SHP77 (cell line): ENCODE results near the gene OR12D2.
"Not testable (repeated sequence)": the region's sequence is repeated elsewhere in the genome, so short reads cannot be mapped to it uniquely, and the experiment has no call there.

ENCODE experiments used
- DNase-seq, 2 experiments: peaks; one replicate each; lab custom pipeline; 2025; lab: John Stamatoyannopoulos, UW

OR12D2 gene, protein sequence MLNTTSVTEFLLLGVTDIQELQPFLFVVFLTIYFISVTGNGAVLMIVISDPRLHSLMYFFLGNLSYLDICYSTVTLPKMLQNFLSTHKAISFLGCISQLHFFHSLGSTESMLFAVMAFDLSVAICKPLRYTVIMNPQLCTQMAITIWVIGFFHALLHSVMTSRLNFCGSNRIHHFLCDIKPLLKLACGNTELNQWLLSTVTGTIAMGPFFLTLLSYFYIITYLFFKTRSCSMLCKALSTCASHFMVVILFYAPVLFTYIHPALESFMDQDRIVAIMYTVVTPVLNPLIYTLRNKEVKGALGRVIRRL

DNA sequence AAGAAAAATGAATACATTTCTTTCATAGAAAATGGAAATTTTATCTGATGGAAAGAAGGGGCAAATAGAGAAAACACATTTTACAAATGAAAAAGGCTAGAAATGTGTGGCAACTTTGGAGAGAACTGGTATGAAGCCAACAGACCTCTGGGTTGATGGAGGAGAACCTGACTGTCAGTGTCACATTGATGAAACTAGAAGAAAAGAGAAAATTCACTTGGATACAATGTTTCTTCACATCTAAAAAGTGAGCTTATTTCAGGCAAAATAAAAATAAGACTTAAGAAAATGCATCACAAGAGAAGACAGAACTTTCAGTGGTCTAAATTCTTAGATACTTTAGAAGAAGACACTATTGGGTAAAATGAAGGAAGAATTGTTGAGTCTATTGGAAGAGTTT lies at the start of gene OR12D2:
OR12D2 (plus strand) TSS at position 301 of the 400 bp plus-strand sequence. CDS start 1,069 bp downstream, outside the sequence.
- DNase-seq = no peak

DNA sequence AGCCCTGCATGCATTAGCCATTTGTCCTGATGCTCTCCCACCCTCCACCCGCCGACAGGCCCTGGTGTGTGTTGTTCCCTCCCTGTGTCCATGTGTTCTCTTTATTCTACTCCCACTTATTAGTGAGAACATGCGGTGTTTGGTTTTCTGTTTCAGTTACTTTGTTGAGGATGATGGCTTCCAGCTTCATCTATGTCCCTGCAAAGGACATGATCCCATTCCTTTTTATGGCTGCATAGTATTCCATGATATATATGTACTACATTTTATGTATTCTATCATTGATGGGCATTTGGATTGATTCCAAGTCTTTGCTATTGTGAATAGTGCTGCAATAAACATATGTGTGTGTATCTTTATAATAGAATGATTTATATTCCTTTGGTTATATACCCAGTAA lies 46.1 kb upstream of the OR12D2 start:
- DNase-seq = not testable (repeated sequence)

DNA sequence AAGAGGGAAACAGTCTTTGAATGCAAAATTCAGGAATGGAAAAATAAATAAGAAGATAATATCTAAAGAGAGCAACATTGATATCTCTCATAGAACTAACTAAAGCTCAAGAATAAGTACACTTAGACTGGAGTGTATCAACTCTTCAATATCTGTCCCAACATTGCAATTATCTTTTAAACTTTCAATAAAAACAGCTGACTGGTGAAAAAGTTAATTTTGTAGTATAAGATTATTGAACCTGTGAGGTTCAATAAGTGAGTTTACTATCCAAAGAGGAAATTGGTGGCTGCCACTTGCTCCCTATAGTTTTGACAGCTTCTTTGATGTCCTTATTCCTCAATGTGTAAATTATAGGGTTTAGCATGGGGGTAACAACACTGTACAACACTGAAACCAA lies 40.5 kb upstream of the OR12D2 start:
- no peak for DNase-seq

DNA sequence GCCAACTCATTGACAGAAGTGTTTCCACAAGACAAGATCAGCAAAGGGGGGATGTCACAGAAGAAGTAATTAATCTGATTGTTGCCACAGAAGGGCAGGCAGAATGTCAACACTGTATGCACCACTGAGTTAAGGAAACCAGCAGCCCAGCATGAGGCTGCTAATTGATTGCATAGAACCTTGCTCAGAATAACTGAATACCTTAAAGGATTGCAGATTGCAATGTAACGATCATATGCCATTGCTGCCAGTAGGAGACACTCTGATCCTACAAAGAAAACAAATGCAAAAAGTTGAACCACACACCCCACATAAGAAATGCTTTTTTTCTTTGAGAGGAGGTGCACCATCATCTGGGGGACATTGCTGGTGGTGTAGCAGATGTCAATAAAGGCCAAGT lies 39.8 kb upstream of the OR12D2 start:
- DNase-seq = no peak

DNA sequence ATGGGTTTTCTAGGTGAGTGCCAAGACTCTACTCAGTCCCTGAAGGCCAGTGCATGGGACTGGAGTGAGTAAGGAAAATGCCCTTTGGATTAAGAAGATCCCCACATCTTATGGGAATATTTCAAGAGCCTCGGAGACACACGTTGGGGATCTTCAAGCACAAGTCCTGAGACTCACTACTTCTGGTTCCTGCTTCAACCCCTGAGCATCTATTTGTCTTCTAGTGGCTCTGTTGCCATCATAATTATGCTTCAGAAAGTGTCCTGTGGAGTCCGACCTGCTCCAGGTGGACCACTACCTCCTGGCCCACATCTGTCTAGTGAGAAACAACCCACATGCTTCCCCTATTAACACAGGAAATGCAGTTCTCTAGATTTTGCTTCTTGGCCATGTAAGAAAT lies 26.7 kb upstream of the OR12D2 start, which contains the start of gene OR5V1:
OR5V1 (minus strand) TSS at position 101 of the 400 bp plus-strand sequence. CDS start 12,670 bp downstream, outside the sequence.
- DNase-seq = no peak

DNA sequence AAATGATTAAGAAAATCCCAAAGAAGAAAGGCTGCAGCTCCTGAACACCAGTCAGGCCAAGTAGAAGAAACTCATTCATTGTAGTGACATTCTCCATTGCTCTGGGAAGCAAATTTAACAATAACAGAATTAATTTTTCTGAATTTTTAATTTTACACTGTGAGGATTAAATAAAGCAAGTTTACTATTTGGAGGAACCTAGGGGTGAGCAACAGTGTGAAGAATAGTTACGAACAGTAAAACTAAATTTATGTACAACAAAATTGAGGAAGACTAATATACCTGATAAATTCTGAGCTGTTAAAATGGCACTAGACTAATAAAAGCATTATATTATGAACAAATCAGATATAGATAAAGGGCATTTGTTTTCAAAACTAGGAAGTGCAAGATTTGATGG lies 20.2 kb upstream of the OR12D2 start, which contains the start of gene OR12D3:
OR12D3 (minus strand) TSS at position 101 of the 400 bp plus-strand sequence; CDS start at position 97, 4 bp downstream.
- no peak for DNase-seq

DNA sequence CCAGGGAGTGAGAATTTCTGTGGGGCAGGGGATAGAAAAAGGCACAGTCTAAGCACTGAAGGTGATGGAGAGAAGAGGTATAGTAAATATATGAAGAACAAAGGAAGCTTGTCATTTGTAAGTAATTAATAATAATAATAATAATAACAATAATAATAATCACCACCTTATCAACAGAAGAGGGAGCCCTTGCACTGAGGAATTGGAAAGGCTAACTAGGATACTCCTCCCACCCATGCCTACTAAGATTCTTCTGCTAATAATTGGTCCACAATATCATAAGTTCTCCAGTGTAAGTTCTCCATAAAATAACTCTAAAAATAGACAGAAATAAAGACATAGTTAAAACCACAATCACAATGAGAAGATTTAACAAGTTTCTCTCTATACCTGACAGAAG lies 19.4 kb upstream of the OR12D2 start:
- no peak for DNase-seq

DNA sequence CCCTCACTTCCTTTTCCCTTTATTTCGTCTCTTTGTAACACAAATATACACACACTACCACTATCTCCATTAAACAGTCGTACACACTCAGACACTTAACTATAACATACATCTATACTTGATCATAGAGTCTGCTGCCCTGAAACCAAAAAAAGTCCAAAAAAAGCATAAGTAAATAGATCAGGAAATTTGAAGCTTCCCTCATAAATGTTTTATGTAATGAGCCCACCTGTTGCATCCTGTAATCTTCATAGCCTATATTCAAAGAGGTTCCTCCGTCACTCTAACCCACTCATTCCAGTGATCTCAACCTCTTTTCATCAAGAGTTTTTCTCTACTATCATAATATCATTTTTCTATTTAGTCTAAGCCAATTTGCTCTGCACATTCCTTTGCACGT lies 6.9 kb upstream of the OR12D2 start:
- no peak for DNase-seq

DNA sequence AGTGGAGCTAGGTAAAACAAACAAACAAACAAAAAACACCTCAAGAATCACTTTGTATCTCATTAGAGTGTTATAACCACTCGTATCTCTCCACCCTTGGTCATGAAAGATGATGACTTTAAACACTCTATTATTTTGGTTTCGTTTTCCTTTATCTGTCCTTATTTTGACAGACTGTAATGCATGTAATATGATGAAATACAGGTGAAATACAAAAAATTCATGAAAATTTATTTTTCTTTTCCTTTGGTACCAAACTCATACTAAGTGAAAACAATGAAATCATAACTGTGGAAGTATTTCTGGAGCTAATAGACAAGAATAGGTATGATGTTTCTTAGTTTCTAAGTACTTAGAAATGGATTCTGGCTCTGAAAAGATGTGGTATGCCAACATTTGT lies 4.1 kb downstream of the OR12D2 start:
- DNase-seq = no peak

DNA sequence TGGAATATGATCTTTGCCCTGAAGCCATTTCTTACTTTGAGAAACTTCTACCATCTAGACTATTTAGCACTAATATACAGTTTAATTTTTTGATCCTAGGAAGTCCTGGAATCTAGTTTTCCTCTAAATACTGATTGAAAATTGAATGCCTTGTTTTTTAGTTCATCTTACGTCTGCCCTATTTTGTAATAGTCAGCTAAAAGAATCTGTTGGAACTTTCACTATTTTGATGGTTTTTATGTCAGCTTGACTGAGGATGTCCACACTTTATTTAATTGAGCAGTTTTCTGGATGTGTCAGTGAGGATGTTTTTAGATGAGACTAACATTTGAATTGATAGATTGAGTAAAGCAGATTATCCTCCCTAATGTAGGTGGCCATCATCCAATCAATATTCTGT lies 8.4 kb downstream of the OR12D2 start:
- no peak for DNase-seq

DNA sequence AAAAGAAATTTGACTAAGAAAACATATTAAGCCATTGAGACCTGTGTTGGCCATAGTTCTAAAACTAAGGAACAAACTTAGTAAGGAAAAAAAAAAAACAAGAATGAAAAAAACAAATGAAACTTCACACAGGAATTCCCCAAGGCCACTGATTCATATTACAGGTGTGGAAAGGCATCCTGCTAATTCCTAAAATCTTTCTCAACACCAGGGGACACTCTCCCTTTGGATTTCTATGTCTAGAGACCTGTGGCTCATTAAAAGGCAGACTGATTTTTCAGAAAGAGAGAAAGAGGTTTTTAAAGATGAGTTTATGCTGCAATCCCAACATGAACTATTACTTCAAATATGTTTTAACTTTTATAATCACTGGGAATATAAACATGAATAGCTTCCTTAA lies 19.2 kb downstream of the OR12D2 start, which contains the start of gene OR12D1:
OR12D1 (plus strand) TSS at position 341 of the 400 bp plus-strand sequence.
- no peak for DNase-seq

DNA sequence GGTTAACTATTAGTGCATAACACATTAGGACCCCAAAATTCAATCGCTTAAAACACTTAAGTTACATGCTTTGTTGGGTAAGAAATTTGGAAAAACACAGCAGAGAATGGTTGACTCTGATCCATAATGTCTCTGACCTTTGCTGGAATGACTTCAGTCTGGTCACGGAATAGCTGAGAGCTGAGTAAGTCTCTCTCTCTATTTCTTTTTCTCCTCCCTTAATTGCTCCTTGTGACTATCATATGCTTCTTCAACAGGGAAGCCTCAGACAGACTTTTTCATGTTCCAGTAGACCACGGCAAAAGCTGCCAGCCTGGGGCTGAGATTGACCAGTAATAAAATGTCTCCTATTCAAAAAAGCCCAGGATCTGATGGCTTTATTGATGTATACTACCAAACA lies 24.1 kb downstream of the OR12D2 start:
- DNase-seq = no peak

DNA sequence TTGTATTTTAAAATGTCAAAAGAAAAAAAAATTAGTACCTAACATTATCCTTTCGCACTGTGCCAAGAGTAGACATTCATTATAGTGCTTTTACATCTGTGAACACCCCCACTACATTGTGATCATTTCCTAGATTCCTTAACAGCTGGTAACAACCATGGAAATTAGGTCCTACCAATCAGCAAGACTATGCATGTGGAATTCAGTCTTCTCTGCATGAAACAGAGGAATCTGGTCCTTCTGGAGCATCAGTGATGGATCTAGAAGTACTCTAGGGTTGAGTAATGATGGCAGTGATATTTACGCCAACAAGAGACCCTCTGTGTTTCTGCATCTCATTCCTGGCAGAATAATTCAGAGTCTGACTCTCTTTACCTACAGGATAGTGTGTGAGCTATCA lies 28.7 kb downstream of the OR12D2 start:
- DNase-seq = no peak

DNA sequence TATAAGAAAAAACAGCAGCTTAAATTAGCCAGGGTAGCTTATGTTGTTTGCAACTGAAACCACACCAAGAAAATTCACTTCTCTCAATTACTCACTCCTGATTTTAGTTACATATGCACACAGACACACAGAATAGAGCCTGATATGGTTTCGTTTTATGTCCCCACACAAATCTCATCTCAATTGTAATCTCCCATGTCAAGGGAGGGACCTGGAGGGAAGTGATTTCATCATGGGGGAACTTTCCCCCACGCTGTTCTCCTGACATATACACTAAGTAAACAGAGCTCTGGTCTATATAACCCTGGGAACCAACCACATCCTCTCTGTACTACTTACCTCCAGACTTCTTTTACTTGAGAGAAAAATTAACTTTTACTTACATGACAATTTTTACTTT lies 29.1 kb downstream of the OR12D2 start:
- no peak for DNase-seq

DNA sequence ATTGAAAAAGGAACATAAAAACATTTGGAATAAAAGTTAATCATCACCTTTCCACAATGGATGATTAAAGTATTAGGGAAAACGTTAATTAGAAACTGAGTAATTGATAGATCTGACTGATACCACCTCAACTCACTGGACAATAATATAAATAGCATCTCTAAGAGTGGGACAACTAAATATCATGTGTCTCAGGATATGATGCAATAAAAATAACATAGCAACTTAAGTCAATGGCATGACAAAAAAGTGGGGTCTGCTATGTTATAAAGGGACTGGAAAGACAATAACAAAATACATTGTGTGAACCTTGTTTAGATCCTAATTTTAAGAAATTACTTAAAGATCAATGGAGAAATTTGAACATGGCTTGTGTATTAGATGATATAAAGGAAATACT lies 29.6 kb downstream of the OR12D2 start:
- no peak for DNase-seq

DNA sequence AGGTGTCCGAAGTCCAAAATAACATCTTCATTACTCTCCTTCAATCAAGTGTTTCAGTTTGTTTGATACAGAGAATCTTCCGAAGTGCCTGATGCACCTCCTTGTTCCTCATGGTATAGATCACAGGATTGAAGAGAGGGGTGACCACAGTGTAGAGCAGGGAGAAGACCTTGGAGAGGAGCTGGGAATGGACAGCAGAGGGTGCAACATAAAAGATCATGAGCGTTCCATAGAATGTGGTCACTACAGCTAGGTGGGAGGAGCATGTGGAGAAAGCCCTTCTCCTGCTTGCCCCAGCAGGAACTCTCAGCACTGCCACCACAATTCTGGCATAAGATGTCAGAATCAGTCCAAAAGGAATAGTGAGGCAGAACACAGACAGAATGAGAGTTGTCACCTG lies 31.2 kb downstream of the OR12D2 start:
- no peak for DNase-seq

DNA sequence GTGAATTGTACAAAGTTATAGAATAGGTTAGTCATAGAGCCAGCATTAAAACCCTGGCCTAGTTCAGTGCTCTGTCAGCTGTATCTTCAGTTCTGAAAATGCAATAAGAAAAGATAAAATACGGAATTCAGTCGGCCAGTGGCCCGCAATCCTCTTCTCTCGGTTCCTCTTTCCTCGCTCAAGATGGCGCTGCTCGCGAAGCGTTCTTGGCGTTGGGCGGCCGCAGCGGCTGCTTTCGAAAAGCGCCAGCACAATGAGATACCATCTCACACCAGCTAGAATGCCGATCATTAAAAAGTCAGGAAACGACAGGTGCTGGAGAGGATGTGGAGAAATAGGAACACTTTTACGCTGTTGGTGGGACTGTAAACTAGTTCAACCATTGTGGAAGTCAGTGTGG lies 41.3 kb downstream of the OR12D2 start:
- DNase-seq = not testable (repeated sequence)

DNA sequence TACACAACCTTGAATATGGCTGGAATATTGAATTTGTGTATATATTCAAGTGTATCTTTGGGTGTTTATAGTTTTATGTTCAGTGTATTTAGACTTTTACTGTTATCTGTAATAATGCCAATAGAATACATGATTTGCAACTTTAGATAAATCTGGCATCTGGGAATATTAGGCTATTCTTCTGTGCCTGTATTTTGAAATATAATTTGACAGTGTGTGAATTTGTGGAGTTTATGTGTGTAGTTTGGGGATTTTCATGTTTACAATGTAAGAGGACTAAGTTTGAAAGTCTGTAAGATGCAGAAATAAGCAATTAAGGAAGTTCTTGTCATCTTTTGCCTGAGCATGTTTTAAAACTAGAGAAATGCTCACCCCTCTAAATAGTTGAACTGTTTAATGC lies 43.6 kb downstream of the OR12D2 start, which contains the start of gene OR10C1:
OR10C1 (plus strand) TSS at position 301 of the 400 bp plus-strand sequence. CDS start 710 bp downstream, outside the sequence.
- DNase-seq = no peak

DNA sequence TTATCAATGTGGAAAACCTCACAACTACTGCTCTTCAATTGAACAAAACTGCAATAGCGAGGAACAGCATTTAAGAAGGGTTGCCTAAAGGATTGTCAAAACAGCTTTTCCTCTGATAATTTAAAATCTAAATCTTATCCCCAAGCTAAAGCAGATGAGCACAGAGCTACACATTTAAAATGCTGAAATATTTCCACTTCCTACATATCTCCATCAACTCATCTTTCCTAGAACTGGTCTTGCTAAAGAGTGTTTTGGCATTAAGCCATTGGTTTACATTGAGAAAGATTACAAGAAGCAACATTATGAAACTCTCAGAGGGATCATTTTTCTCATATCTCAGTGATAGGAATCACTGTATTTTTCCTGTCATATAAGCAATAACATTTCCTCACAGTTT lies 47.3 kb downstream of the OR12D2 start:
- no peak for DNase-seq

DNA sequence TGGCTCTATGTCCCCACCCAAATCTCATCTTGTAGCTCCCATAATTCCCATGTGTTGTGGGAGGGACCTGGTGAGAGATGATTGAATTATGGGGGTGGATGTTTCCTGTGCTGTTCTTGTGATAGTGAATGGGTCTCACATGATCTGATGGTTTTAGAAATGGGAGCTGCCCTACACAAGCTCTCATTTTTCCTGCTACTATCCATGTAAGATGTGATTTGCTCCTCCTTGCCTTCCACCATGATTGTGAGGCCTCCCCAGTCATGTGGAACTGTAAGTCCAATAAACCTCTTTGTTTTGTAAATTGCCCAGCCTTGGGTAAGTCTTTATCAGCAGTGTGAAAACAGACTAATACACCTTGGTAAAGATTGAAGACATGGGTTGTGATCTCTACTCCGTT lies 48.6 kb downstream of the OR12D2 start:
- not testable (repeated sequence) for DNase-seq
